ENCODE measurements around the gene UNC79.
"Not testable (repeated sequence)": the region's sequence is repeated elsewhere in the genome, so short reads cannot be mapped to it uniquely, and the experiment has no call there.

Gene UNC79

DNA sequence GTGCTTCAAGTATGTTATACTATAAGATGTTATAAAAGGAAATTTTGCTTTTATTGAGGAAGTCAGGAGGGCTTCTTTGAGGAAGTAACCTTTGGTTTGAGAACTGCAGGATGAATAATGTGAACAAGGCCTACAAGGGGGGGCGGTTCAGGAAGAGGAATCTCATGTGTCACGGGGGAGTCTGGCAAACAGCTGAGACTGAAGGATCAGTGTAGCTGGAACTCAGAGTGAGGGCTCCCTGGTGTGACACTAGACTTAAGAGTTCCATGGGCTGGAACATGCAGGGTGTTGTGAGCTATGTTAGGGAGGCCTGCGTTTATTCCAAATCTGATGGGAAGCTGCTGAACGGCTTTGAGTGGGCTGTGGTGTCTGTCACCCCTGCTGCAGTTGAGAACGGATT lies 62.3 kb downstream of the UNC79 start:
- DNase-seq = no peak

DNA sequence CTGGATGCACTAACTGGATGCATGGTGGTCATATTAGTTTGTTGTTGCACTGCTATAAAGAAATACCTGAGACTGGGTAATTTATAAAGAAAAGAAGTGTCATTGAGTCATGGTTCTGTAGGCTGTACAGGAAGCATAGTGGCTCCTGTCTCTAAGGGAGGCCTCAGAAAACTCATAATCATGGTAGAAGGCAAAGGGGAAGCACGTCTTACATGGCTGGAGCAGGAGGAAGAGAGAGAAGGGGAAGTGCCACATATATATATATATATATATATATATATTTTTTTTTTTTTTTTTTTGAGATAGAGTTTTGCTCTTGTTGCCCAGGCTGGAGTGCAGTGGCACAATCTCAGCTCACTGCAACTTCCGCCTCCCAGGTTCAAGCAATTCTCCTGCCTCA lies 62.9 kb downstream of the UNC79 start:
- not testable (repeated sequence) for DNase-seq

DNA sequence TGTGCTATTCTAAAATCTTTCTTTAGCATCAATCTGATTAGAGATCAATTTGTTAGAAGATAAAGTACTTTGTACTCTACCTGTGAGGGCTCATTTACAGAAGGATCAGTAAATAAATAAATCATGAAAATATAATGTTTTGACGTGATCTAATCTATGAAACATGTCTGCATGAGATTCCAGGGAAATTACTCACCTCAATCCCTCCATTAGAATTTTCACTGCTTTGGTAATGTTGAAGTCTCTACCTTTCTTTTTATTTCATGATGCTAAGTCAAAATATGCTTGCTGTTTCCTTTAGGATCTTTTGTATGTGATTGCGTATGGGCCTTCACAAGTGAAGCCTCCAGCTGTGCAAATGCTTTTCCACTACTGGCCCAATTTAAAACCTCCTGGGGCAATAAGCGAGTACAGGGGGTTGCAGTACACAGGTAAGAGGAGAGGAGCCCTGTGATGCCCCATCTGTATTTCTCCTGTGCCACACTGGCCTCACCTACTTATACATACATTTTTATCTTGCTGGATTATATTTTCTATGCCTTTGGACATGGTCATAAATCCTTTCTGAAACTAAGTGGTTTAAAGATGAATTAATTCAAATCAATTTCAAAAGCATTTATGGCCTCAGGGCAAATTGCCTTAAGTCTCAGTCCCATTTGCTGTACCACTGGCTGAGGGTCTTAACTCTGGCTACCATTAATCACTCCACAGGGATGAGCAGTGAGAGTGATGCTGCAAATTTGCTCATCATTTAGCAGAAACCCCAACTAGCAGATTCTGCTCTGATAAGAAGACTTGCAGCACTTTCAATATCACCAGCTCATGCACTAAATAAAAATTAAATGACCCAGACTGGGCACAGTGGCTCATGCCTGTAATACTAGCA lies 66.4 kb downstream of the UNC79 start:
- DNase-seq = no peak

DNA sequence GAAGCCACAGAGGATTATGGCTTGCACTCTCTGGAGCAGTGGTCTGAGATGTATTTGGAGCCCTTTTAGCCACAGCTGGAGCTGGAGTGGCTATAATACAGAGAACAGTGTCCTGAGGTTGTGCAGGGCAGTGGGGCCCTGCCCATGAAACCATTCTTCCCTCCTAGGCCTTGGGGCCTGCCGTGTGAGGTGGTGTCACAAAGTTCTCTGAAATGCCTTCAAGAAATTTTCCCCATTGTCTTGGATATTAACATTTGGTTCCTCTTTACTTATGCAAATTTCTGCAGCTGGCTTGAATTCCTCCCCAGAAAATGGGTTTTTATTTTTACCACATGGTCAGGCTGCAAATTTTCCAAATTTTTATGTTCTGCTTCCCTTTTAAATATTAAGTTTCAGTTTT lies 79.3 kb downstream of the UNC79 start:
- no peak for DNase-seq

DNA sequence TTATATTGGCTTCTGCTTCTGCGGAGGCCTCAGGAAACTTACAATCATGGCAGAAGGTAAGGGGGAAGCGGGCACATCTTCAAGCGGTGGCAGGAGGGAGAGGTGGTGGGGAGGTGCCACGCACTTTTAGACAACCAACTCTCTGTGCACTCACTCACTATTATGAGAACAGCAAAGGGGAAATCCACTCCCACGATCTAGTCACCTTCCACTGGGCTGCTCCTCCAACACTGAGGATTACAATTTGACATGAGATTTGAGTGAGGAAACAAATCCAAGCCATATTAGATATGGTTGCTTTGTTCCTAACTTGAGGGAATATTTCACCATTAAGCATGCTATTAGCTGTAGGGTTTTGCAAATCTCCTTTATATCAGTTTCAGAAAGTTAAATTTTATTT lies 80.3 kb downstream of the UNC79 start:
- DNase-seq = no peak

DNA sequence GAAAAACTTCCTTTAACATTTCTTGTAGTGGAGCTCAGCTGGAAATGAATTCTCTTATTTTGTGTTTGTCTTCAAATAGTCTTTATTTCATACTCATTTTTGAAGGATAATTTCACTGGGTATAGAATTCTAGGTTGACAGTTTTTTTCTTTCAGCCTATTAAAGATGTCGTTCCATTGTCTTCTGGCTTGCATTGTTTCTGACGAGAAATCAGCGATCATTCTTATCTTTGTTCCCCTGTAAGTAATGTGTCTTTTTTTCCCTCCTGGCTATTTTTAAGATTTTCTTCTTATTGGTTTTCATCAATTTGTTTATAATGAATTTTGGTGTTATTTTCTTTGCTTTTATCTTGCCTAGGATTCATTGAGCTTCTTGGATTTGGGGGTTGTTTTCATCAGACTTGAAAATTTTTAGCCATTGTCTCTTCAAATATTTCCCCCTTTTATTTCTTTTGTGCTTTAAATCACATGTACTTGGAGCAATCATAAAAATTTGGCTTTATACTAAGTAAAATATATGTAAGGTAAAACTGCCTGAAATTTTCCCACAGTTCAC lies 89.4 kb downstream of the UNC79 start:
- DNase-seq = no peak

DNA sequence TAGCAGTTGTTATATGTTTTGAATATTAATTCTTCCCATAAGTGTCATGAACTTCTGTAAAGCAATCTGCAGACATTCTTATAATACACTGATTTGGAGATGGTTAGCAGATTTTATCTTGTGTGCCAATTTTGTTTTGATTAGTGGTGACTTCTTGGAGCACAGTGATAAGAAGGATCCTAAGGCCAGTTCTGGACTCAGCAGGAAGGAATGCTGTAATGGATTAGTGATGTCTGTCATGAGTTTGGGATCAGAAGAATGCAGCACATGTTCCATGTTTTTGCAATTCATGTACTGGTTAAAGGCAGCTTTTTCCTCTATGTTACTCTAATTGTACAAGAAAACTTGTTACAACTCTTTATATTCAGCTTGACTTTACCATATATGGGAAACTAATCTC lies 91.5 kb downstream of the UNC79 start:
- no peak for DNase-seq

DNA sequence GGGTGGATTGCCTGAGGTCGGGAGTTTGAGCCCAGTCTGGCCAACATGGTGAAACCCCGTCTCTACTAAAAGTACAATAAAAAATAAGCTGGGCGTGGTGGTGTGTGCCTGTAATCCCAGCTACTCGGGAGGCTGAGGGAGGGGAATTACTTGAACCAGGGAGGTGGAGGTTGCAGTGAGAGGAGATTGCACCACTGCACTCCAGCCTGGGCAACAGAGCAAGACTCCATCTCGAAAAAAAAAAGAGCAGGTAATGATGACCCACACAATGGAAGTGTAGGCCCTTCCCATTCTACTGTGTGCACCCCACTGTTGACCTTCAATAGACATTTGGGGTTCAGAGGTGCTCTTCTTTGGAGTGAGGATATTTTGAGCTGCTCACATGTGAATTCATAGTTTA lies 94.5 kb downstream of the UNC79 start:
- DNase-seq = not testable (repeated sequence)

DNA sequence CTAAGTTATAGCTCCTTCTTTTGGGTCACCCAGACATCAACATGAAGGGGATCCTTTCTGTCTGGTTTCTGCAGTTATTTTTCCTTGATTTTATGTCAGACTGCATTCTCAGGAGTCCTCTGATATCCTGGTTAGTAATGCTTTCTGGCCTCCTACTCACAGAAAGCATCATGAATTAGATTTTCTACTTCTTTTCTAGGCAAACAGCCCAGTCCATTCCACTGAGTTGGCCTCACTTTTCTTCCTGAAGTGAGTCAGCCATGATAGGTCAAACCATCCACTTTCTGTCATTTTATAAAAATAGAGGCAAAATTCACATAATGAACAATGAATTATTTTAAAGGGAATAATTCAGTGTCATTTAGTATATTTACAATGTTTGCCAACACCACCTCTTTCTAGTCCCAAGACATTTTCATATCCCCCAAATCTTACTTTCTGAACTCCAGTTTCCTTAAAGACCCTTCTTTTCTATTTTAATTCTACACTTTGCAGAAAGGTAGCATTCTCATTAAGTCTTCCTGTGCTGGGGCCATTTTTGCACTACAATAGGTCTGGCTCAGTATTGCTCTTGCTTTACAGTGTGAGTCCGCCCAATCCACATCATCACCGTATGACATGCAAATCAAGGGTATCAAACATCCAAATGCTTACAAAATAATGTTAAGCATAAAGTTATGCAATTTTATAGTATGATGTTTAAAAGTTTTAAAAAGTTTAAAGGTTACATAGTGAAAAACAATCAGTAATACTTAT lies 95.1 kb downstream of the UNC79 start:
- no peak for DNase-seq

DNA sequence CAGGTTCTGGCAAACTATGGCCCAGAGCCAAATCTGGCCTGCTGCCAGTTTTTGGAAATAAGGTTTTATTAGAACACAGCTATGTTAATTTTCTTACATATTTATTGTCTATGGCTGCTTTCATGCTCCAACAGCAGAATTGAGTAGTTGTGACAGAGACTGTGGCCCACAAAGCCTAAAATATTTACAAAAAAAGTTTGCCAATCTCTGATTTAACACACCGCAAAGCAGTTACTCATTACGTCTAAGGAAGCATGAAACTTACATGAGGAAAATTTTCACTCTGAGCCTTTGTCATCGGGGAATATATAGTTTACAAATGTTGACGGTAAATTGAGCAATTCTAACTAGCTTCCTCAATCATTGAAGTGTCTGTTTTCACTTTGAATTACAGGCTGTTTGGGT lies 96.5 kb downstream of the UNC79 start:
- DNase-seq = peak in 1 of 58 donors; percentile 17

DNA sequence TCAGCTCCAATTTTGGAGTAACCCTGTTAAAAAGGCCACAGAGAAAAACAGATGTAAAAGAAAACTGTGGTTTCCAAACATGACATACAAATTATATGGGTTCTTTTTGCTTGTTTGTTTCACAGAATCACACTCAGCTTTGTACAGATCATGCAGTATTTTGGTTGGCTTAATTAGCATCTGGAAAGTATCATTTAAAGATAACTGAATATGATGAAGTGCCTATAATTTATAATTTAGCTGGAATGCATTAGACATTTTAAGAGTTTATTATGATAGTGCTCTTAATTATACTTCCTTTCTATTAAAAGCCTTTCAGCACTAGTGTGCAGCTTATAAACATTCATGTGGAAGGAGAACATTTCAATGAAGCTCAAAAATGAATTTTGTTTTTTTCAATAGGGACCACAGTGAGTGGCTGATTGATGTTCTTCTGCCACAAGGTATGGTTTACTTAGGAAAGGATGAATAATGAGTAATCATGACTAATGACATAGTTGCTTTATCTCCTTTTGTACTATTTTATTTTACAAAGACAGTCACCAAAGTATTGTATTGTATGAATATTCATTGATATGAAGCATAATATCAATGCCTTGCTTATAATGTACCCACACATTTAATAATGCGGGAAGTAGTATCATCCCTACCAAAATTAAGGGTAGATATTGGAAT lies 98.3 kb downstream of the UNC79 start:
- DNase-seq = no peak

DNA sequence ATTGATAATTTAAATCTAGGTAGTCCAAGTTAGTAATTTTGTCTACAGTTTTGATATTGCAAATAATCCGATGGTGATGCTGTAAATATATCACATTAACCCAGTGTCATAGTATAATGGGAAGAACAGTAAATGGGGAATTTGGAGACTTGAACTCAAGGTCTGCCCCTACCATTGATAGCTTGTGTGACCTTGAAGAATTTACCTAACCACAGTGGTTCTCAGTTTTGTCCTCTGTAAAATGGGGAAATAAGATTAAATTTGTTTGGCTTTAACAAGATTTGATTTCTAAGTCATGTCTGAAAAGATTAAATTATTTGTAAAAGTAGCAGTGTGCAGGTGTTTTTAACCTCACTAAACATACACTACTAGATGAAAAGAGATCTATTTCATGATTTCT lies 100.9 kb downstream of the UNC79 start:
- no peak for DNase-seq

DNA sequence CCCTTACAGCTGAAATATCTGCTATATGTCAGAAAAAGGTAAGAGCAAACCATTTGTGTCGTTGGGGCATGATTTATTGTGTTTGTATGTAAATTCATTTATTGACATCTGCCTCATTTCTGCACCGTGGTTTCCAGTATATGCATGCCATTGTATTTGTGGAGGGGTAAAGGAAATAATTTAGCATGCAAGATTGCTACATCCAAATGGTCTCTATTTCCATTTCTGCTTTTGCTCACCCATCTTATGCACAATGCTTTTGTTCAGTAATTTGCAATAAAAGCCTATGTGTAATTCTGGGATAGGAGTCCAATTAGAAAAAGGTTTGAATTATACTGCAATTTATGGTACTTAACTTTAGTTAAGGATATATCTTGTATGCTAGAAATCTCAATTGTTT lies 101.8 kb downstream of the UNC79 start:
- DNase-seq = no peak

DNA sequence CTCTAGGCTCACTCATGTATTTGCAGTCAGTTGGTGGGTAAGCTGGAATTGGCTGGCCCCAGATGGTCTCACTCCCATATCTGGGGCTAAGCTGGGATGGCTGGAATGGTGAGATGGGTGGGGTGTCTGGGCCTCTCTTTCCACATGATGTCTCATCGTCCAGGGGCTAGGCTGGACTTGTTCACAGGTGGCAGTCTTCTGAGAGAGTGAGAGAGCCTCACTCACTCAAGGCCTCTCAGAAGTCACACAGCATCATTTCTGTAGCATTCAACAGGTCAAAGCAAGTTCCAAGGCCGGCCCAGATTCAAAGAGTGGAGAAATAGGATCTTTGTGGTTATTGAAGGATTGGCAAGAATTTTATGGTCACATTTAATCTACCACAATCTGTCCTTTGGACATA lies 102.7 kb downstream of the UNC79 start:
- DNase-seq = no peak

DNA sequence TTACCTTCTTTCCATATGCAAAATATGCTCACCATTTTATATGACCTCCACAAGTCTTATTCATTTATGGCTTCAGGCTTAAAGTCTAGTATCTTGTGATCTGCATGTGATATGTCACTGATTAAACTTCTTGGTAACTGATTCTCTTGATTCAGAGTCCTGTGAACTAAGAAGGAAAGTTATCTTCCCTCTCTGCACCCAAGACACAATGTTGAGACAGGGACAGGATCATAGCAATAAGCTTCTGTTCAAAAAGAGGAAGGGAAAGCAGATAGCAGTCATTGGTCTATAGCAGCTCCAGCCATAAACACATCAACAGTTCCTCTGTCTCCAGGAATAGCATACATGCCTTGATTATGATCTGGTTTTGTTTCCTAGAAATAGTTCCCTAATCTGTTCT lies 103.1 kb downstream of the UNC79 start:
- DNase-seq = peak in 1 of 58 donors; percentile 45

DNA sequence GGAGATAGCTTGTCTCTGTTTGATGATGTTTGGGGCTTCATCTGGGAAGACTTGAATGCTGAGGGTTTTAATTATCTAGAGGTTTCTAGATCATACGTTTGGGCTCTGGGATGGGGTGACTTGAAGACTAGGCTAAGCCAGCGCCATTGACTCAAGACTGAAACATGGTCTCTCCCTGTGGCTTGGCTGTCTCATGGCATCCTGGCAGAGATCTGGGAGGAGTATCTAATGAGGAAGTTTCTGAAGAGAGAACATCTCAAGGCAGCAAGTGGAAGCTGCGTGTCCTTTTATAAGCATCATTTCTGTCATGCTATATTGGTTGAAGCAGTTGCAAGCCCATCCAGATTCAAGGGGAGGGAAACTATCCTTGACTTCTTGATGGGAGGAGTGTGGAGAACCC lies 104.8 kb downstream of the UNC79 start:
- DNase-seq = no peak

DNA sequence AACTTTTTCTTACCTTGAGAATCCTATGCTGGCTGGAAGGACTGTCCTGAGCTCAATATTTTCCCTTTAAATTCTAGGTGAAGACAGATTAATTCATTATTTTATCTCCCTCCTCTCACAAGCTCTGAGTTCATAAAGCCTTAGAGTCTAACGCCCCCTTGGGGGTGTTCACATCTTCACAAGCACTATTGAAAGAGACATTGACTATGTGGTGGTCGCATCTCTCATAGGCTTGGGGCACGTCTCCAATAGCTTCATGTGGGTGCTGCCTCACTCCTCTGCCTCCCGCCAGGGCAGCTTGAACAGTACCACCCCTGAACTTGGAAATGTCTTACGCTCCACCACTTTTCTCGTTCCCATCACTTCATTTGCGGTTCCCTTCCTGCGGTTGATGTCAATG lies 106.2 kb downstream of the UNC79 start:
- no peak for DNase-seq

DNA sequence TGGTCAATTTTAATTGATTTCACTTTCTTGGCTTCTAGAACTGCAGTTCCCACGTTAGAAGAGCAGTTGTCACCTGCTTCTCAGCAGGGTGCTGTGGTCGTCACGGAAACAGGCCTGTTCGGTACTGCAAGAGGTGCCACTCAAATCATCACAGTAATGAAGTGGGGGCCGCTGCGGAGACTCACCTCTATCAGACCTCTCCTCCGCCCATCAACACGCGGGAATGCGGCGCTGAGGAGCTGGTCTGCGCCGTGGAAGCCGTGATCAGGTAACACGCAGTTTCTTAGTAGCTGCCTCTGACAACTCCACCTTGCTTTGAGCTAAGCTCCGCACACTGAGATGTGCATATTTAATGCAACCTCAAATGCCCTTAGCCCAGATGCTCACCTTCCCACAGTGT lies 107.2 kb downstream of the UNC79 start:
- peak in 1 of 58 donors; percentile 18 for DNase-seq

DNA sequence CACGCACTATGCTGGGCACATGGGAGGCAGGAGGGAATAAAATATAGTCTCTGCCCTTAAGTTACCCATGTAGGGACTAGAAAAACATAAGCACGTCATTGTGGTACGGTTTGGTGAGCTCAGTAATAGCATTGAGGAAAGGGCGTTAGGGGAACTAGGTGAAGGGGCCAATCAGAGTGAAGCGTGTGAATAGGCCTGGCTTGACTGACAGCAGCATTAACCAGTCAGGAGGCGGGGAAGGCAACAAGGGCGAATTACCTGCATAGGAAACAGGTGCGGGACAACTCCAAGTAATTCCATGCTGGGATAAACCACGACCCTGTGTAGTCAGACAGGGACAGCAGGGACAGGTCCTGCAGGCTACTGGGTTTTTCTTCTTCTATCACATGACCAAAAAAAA lies 107.7 kb downstream of the UNC79 start:
- DNase-seq = no peak

DNA sequence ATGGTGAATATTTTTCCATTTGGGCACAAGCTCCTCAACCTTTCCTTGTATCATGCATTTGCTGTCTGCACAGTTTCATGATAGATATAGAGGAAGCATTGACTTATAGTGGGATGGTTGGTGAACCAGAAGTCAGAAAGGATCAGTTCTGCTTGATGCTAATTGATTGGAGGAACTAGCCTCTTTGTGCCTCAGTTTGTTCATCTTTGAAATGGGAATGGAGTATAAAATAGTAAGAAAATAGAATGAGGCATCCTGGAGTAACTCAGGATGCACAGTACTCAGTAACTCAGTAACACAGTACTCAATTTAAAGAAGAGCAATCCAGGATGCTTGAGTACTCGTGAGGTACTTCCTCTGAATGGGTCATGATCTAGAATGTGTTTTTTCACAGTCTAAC lies 109.5 kb downstream of the UNC79 start:
- no peak for DNase-seq

DNA sequence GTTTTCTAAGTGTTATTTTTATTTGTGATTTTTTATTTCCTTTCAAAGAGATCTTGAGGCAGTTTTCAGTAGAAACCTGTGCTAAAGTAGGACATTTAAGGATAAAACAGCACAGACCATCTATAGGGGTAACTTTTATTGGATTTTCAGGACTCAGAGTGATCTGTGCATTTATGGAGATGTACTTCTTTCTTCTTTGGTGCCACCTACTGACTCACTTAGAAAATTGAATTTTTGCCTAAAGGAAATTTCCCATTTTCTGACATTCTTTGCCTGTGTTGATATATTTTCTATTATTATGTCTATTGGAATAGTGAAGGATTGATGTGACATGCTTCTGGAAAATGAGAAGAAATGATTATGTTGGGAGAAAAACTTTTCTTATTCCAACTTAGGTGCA lies 113.0 kb downstream of the UNC79 start:
- DNase-seq = no peak

DNA sequence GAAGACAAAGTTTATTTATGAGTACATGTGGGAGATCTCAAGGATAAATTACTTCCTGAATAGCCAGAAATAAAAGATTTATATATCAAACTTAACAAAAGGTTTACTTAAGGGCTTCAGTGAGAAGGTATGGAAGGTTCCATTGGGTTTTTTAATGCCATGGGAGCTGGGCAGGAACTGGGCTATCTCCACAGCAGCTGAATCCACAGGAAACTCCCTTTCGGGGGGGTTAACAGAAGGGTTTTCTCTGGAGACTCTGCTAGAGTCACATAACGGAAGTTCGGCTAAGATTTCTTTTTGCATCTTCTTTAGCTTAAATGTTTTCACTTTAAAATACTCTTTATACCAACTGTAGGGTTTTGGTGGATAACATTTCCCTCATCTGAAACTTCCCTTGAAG lies 113.5 kb downstream of the UNC79 start:
- DNase-seq = no peak

All from anterior cingulate cortex (tissue), 58 donors.